HG03280 (cell line): ENCODE results near the gene EIF3K.

Experiments used
- ATAC-seq: cut with Tn5 transposase; IDR thresholded peaks from one replicate; pipeline ENCODE4 v1.9.1; 2021; ENCODE audit warnings: mild to moderate bottlenecking, moderate library complexity; ENCODE audit not compliant: unreplicated experiment

The EIF3K gene

GRCh38 chr19:38683393-38684077 lies 64.5 kb downstream of the EIF3K start:
- no peak for ATAC-seq

- no peak for ATAC-seq
Measured at GRCh38 chr19:38684078-38684861, 65.3 kb downstream of the EIF3K start.

- no peak for ATAC-seq
Measured at GRCh38 chr19:38684862-38685665, 66.1 kb downstream of the EIF3K start.

- no peak for ATAC-seq
Measured at GRCh38 chr19:38685666-38686529, 66.9 kb downstream of the EIF3K start.

- ATAC-seq = no peak
Measured at GRCh38 chr19:38686530-38686888, 67.5 kb downstream of the EIF3K start.
